SK-N-SH treated with all-trans-retinoic acid at 6 μM for 48 hours (cell line): ENCODE results near the gene MRPL27.

Experiments used
- ATAC-seq: fragments of 200-7000 bp; cut with Tn5 transposase; 3 replicates; pipeline ENCODE4 v1.9.1; 2020; ENCODE audit warnings: mild to moderate bottlenecking, moderate library complexity
- BACH2 ChIP-seq: fragments of 250-450 bp; sonication (Bioruptor Pico); IDR thresholded peaks from 2 replicates; pipeline ENCODE4 v1.9.0; 2021; ENCODE audit warnings: mild to moderate bottlenecking, borderline replicate concordance
- CSDC2 ChIP-seq: fragments of 250-450 bp; sonication (Bioruptor Pico); IDR thresholded peaks from 2 replicates; pipeline ENCODE4 v1.5.0; 2020; ENCODE audit warnings: mild to moderate bottlenecking, moderate library complexity
- ESRRG ChIP-seq: fragments of 250-450 bp; sonication (Bioruptor Pico); IDR thresholded peaks from 2 replicates; pipeline ENCODE4 v1.6.1; 2021; ENCODE audit warnings: mild to moderate bottlenecking
- GLIS3 ChIP-seq: fragments of 250-450 bp; sonication (Bioruptor Pico); IDR thresholded peaks from 2 replicates; pipeline ENCODE4 v1.5.0; 2020; ENCODE audit warnings: mild to moderate bottlenecking, moderate library complexity
- PPARA ChIP-seq: fragments of 250-450 bp; sonication (Bioruptor Pico); IDR thresholded peaks from 2 replicates; pipeline ENCODE4 v1.5.0; 2020; ENCODE audit warnings: mild to moderate bottlenecking, borderline replicate concordance
- RARB ChIP-seq: fragments of 250-450 bp; sonication (Bioruptor Pico); IDR thresholded peaks from 2 replicates; pipeline ENCODE4 v1.8.0; 2021; ENCODE audit warnings: mild to moderate bottlenecking, moderate library complexity
- SNAI2 ChIP-seq: fragments of 250-450 bp; sonication (Bioruptor Pico); IDR thresholded peaks from 2 replicates; pipeline ENCODE4 v1.5.0; 2020; ENCODE audit warnings: mild to moderate bottlenecking, moderate library complexity
- ZFP3 ChIP-seq: fragments of 250-450 bp; sonication (Bioruptor Pico); IDR thresholded peaks from 2 replicates; pipeline ENCODE4 v1.5.0; 2020; ENCODE audit warnings: mild to moderate bottlenecking, moderate library complexity
- ZFP30 ChIP-seq: fragments of 450-650 bp; formaldehyde crosslinking; IDR thresholded peaks from 2 replicates; pipeline ENCODE4 v1.5.0; 2022; ENCODE audit warnings: mild to moderate bottlenecking, moderate library complexity
- ZNF565 ChIP-seq: fragments of 450-650 bp; formaldehyde crosslinking; conservative IDR thresholded peaks from 2 replicates; pipeline ENCODE4 v1.5.0; 2020; ENCODE audit warnings: low read depth, mild to moderate bottlenecking, moderate library complexity
- ZNF70 ChIP-seq: fragments of 450-650 bp; formaldehyde crosslinking; IDR thresholded peaks from 2 replicates; pipeline ENCODE4 v1.5.0; 2020; ENCODE audit warnings: mild to moderate bottlenecking, moderate library complexity
- ZNF8 ChIP-seq: fragments of 450-650 bp; formaldehyde crosslinking; IDR thresholded peaks from 2 replicates; pipeline ENCODE4 v1.5.0; 2020; ENCODE audit warnings: mild to moderate bottlenecking, moderate library complexity
- TF ChIP-seq, protein P1 (sequence below): fragments of 250-450 bp; sonication (Bioruptor Pico); IDR thresholded peaks from 2 replicates; pipeline ENCODE4 v1.5.1; 2020; ENCODE audit warnings: low read depth, mild to moderate bottlenecking, moderate library complexity
- TF ChIP-seq, protein P2 (sequence below): fragments of 250-450 bp; sonication (Bioruptor Pico); IDR thresholded peaks from 2 replicates; pipeline ENCODE4 v1.8.0; 2021; ENCODE audit warnings: low read depth, mild to moderate bottlenecking, moderate library complexity, borderline replicate concordance
- TF ChIP-seq, protein P3 (sequence below): fragments of 250-450 bp; sonication (Bioruptor Pico); IDR thresholded peaks from 2 replicates; pipeline ENCODE4 v1.8.0; 2020; ENCODE audit warnings: mild to moderate bottlenecking, moderate library complexity, borderline replicate concordance
- TF ChIP-seq, protein P4 (sequence below): fragments of 250-450 bp; sonication (Bioruptor Pico); IDR thresholded peaks from 2 replicates; pipeline ENCODE4 v1.5.0; 2020; ENCODE audit warnings: mild to moderate bottlenecking, moderate library complexity

MRPL27 gene

DNA sequence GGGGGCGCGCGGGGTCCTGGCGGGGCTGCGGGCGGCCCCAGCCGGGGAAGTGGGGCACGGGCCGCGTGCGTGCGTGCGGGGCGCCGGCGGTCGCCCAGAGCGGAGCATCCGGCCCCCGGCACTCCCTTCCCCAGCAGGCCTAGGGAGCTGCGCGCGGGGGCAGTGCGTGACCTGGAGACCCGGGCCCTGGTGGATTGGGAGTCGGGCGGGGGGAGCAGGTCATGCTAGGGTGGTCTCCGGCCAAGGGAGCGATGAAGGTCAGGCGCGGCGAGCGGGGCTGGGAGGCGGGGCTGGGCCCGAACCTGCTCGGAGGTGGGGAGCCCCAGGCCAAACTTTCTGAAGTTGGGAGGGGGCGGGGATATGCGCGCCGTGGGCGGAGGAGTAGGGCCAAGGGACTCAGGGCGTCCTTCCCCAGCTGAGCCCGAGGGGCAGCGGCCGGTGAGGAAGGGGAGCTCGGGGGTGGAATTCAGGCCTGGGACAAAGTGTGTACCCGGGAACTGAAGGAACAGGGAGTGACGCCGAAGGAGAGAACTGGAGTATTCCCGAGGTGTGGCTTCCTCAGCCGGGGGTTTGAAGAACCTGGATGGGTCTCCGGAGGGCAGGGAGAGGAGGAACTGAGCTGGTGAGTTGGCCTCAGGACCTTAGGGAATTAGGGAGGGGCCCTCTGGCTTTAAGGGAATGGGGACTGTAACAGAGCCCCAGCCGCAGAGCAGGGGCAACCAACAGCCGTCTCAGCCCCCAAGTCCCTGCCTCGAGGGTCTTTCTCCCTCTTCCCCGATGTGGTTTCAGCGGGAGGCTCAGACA is 26.5 kb downstream of the MRPL27 start (continued):
- TF ChIP-seq RARB (CRISPR knock-in tag) (no peak), ZFP3 (CRISPR knock-in tag) (no peak), GLIS3 (CRISPR knock-in tag) (no peak), SNAI2 (CRISPR knock-in tag) (no peak)
- TF ChIP-seq, all 23 proteins: peak for 0

DNA sequence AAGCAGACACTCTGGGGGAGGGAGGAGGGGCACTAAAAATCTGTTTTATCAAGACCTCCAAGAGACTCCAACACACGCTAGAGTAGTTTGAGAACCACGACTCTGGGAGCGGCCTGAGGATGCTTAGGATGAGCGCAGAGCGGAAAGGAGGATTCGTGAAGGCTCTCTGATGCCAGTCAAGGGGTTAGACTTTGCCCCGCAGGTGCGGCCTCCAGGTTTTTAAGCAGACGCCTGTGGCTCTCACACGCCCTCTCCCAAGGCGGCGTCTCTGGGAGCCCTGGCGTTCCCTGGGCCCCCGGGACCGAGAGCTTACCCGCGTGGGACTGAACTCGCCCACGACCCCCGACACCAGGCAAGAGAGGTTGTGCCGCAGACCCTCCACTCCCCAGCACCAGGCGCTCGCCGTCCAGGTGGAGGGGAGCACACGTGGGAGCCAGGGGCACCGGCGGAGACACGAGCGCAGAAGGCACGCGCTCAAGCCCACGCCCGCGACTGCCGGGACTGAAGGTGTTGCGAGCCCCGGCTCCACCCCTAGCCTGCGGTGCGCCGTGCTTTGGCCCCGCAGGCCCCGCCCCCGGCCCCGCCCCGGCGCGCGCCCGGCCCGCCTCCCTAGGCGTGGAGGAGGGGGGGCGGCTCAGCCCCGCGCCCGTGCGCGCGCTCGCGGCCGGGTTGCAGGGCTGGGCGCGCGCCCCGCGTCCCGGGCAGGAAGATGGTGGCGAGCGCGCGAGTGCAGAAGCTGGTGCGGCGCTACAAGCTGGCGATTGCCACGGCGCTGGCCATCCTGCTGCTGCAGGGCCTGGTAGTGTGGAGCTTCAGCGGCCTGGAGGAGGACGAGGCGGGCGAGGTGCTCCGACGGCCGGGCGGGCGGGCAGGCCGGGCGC is 27.3 kb downstream of the MRPL27 start, which contains the start of gene XYLT2:
XYLT2 (plus strand) TSS at position 695 of the 881 bp plus-strand sequence; CDS start at position 710, 15 bp downstream.
- TF ChIP-seq BACH2 (no peak), SNAI2 (CRISPR knock-in tag) (peak; percentile 73; the same call in 1 of the 2 replicates), ESRRG (CRISPR knock-in tag) (no peak), CSDC2 (CRISPR knock-in tag) (peak; percentile 85; the same call in 1 of the 2 replicates), GLIS3 (CRISPR knock-in tag) (no peak), ZFP3 (CRISPR knock-in tag) (no peak), ZNF565 (no peak), ZNF8 (CRISPR knock-in tag) (no peak)
- TF ChIP-seq, protein P1, sequence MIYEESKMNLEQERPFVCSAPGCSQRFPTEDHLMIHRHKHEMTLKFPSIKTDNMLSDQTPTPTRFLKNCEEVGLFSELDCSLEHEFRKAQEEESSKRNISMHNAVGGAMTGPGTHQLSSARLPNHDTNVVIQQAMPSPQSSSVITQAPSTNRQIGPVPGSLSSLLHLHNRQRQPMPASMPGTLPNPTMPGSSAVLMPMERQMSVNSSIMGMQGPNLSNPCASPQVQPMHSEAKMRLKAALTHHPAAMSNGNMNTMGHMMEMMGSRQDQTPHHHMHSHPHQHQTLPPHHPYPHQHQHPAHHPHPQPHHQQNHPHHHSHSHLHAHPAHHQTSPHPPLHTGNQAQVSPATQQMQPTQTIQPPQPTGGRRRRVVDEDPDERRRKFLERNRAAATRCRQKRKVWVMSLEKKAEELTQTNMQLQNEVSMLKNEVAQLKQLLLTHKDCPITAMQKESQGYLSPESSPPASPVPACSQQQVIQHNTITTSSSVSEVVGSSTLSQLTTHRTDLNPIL (CRISPR knock-in tag), result no peak
- TF ChIP-seq, protein P2, sequence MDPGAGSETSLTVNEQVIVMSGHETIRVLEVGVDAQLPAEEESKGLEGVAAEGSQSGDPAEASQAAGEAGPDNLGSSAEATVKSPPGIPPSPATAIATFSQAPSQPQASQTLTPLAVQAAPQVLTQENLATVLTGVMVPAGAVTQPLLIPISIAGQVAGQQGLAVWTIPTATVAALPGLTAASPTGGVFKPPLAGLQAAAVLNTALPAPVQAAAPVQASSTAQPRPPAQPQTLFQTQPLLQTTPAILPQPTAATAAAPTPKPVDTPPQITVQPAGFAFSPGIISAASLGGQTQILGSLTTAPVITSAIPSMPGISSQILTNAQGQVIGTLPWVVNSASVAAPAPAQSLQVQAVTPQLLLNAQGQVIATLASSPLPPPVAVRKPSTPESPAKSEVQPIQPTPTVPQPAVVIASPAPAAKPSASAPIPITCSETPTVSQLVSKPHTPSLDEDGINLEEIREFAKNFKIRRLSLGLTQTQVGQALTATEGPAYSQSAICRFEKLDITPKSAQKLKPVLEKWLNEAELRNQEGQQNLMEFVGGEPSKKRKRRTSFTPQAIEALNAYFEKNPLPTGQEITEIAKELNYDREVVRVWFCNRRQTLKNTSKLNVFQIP, result no peak
- TF ChIP-seq, protein P3, sequence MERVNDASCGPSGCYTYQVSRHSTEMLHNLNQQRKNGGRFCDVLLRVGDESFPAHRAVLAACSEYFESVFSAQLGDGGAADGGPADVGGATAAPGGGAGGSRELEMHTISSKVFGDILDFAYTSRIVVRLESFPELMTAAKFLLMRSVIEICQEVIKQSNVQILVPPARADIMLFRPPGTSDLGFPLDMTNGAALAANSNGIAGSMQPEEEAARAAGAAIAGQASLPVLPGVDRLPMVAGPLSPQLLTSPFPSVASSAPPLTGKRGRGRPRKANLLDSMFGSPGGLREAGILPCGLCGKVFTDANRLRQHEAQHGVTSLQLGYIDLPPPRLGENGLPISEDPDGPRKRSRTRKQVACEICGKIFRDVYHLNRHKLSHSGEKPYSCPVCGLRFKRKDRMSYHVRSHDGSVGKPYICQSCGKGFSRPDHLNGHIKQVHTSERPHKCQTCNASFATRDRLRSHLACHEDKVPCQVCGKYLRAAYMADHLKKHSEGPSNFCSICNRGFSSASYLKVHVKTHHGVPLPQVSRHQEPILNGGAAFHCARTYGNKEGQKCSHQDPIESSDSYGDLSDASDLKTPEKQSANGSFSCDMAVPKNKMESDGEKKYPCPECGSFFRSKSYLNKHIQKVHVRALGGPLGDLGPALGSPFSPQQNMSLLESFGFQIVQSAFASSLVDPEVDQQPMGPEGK, result no peak
- TF ChIP-seq, protein P4, sequence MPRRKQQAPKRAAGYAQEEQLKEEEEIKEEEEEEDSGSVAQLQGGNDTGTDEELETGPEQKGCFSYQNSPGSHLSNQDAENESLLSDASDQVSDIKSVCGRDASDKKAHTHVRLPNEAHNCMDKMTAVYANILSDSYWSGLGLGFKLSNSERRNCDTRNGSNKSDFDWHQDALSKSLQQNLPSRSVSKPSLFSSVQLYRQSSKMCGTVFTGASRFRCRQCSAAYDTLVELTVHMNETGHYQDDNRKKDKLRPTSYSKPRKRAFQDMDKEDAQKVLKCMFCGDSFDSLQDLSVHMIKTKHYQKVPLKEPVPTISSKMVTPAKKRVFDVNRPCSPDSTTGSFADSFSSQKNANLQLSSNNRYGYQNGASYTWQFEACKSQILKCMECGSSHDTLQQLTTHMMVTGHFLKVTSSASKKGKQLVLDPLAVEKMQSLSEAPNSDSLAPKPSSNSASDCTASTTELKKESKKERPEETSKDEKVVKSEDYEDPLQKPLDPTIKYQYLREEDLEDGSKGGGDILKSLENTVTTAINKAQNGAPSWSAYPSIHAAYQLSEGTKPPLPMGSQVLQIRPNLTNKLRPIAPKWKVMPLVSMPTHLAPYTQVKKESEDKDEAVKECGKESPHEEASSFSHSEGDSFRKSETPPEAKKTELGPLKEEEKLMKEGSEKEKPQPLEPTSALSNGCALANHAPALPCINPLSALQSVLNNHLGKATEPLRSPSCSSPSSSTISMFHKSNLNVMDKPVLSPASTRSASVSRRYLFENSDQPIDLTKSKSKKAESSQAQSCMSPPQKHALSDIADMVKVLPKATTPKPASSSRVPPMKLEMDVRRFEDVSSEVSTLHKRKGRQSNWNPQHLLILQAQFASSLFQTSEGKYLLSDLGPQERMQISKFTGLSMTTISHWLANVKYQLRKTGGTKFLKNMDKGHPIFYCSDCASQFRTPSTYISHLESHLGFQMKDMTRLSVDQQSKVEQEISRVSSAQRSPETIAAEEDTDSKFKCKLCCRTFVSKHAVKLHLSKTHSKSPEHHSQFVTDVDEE, result peak; percentile 88; the same call in 1 of the 2 replicates
- peak; percentile 75 for ATAC-seq

DNA sequence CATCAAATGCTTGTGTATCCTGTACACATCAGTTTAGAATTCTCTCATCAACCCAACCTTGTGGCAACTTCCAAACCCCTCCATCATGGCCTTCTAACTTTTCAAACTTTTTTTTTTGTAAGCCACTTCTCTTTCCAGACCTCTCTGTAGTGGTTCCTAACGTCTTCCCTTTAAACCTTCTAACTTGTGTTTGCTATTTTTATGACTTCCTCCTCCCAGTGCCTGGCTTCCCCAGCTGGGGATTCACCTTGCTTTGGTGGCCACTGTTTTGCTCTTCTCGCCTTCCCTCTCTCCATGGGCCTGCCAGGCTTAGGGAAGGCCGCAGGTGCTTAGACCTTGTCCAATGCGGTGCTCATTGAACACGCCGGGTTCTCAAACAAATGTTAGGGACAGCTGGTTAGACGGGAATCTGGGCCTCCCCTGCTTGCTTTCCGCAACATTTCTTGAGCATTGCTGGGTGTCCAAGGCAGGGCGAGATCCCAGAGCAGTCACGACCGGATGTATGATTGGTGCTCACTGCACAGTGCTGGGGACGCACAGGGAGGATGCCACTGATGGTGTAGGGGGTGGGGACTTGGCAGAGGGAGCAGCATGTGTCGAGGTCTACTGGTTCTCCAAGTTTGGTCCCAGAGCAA is 28.1 kb downstream of the MRPL27 start:
- ATAC-seq, result peak; percentile 1; the same call in 2 of the 3 replicates
- TF ChIP-seq ZNF70 (CRISPR knock-in tag) (no peak), BACH2 (no peak)

DNA sequence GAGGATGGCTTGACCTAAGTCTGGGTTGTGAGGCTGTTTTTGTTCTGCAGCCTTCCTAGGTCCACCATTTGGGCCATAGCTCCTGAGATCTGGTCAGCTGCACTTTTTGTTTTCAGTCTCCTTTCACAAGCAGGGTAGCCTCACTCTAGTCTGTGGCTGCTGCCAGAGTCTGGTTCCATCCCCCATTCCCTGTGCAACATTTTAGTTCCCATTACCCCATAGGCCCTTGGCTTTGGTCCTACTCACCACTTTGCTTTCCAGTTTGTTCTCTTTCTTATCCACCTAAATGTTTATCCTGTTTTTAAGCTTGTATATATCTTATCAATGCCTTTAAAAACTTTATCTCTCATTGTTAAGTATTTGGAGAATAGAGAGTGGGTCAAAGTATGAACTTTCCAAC is 33.6 kb downstream of the MRPL27 start:
- no peak for ATAC-seq
- TF ChIP-seq, protein P3, result no peak
- TF ChIP-seq PPARA, result no peak
- no peak for TF ChIP-seq ZFP30
- TF ChIP-seq, protein P4, result no peak
